ENCODE results near the gene HOXA13. TPM values are rescaled to one million over a fixed set of nuclear protein-coding genes. Genes with fewer than 3 reads are reported as not detected.

The HOXA13 gene
- total RNA-seq, 1 experiment from 2014 or later, result 12.1 TPM

GRCh38 chr7:27205325-27206280 lies 5.7 kb upstream of the HOXA13 start:
- peak overlapping the region; percentile 73 for H2AFZ ChIP-seq (ENCODE audit: low read length)
- TSS peak; percentile 1 for BruUV-seq (replicated peaks)

GRCh38 chr7:27204851-27205322 lies 5.0 kb upstream of the HOXA13 start:
- Histone ChIP-seq H4K20me1 (ENCODE audit: low read length) (no peaks in the 10 kb centered on the region), H3K36me3 (ENCODE audit: low read depth, low read length) (no peaks in the 10 kb centered on the region), H3K27ac (ENCODE audit: low read length) (peak overlapping the region; percentile 92), H3K4me3 (ENCODE audit: low read length) (peak overlapping the region; percentile 75), H3K9ac (ENCODE audit: low read length) (peak overlapping the region; percentile 91), H3K79me2 (ENCODE audit: low read length) (peaks cover 83% of the 10 kb centered on the region), H3K9me2 (replicated peaks; ENCODE audit: low read length) (no peaks in the 10 kb centered on the region), H3K4me2 (ENCODE audit: low read length) (peak overlapping the region; percentile 94), H2AFZ (ENCODE audit: low read length) (peak overlapping the region; percentile 73), H3K27me3 (ENCODE audit: low read length) (no peaks in the 10 kb centered on the region), H3F3A (ENCODE audit: low read length, unreplicated experiment) (no peaks in the 10 kb centered on the region), H3K9me3 (ENCODE audit: low read length) (no peaks in the 10 kb centered on the region), H3K4me1 (ENCODE audit: insufficient read depth, low read length) (peaks cover 50% of the 10 kb centered on the region)
- TF ChIP-seq EZH2phosphoT487 (IDR thresholded peaks at IDR 0.05; ENCODE audit: borderline replicate concordance, low read length), result no peak
- no peak for TF ChIP-seq CTCF (conservative IDR thresholded peaks at IDR 0.05; ENCODE audit: low read depth, low read length)
- no peak for TF ChIP-seq EZH2 (IDR thresholded peaks at IDR 0.05; ENCODE audit: low read length, unreplicated experiment)
- DNase-seq (peak; percentile 54), ATAC-seq (peak; percentile 4)
- TSS peak; percentile 21 for BruUV-seq (replicated peaks)
- ChIA-PET CTCF (interaction anchor here (0.6 to 1.1 kb wide), 3 partner anchors 9 to 455 kb away, joined by 3 read pairs; no protein-coding TSS in a partner anchor), POLR2A (ENCODE audit: unreplicated experiment) (interaction anchor here (0.6 to 0.9 kb wide), 5 partner anchors 10 to 341 kb away, joined by 3 to 7 read pairs (median 3); partner anchors contain the start of gene HOXA11)
- intact Hi-C loops (cut with micrococcal nuclease), result loop anchor here (1.0 to 5.0 kb wide), 2 partner anchors 38 to 142 kb away; partner anchors contain the start of gene HOXA9

More at GRCh38 chr7:27205325-27206280, 5.7 kb upstream of the HOXA13 start:
- peak overlapping the region; percentile 75 for H3K4me3 ChIP-seq (ENCODE audit: low read length)
- ATAC-seq (peak; percentile 8), DNase-seq (peak; percentile 67)
- peaks cover 52% of the 10 kb centered on the region for H3K4me1 ChIP-seq (ENCODE audit: insufficient read depth, low read length)
- POLR2A ChIA-PET (ENCODE audit: unreplicated experiment), result interaction anchor here (0.7 to 0.9 kb wide), 4 partner anchors 20 to 342 kb away, joined by 3 to 7 read pairs (median 4); partner anchors contain the start of gene HOXA11
- intact Hi-C loops (cut with micrococcal nuclease), result loop anchor here (1.0 kb wide), 1 partner anchor 142 kb away; no protein-coding TSS in a partner anchor
- no peaks in the 10 kb centered on the region for H3F3A ChIP-seq (ENCODE audit: low read length, unreplicated experiment)
- no peaks in the 10 kb centered on the region for H4K20me1 ChIP-seq (ENCODE audit: low read length)
- H3K36me3 ChIP-seq (ENCODE audit: low read depth, low read length), result no peaks in the 10 kb centered on the region
- CTCF ChIA-PET, result interaction anchor here (0.6 to 1.1 kb wide), 3 partner anchors 9 to 454 kb away, joined by 3 read pairs; no protein-coding TSS in a partner anchor
- no peaks in the 10 kb centered on the region for H3K9me3 ChIP-seq (ENCODE audit: low read length)
- H3K79me2 ChIP-seq (ENCODE audit: low read length), result peaks cover 78% of the 10 kb centered on the region
- H3K27me3 ChIP-seq (ENCODE audit: low read length), result no peaks in the 10 kb centered on the region
- H3K4me2 ChIP-seq (ENCODE audit: low read length), result peak overlapping the region; percentile 94
- peak overlapping the region; percentile 91 for H3K9ac ChIP-seq (ENCODE audit: low read length)
- H3K9me2 ChIP-seq (replicated peaks; ENCODE audit: low read length), result no peaks in the 10 kb centered on the region
- TF ChIP-seq EZH2phosphoT487 (IDR thresholded peaks at IDR 0.05; ENCODE audit: borderline replicate concordance, low read length), result no peak
- TF ChIP-seq CTCF (conservative IDR thresholded peaks at IDR 0.05; ENCODE audit: low read depth, low read length), result no peak
- TF ChIP-seq EZH2 (IDR thresholded peaks at IDR 0.05; ENCODE audit: low read length, unreplicated experiment), result no peak
- peak overlapping the region; percentile 92 for H3K27ac ChIP-seq (ENCODE audit: low read length)

All from PC-3 (cell line).